Retina (tissue), 1 donor: ENCODE data around the gene CHAC1.
"Not testable (repeated sequence)": the region's sequence is repeated elsewhere in the genome, so short reads cannot be mapped to it uniquely, and the experiment has no call there.

Experiments used
- DNase-seq: peaks from one replicate; pipeline ENCODE4 v3.0.0-alpha.2; 2016

Gene CHAC1

GRCh38 chr15:40959331-40960141, 6.3 kb downstream of the CHAC1 start:
- no peak for DNase-seq

- no peak for DNase-seq
Observed at GRCh38 chr15:40960151-40960885, 7.0 kb downstream of the CHAC1 start.

GRCh38 chr15:40960925-40961324, 7.7 kb downstream of the CHAC1 start:
- no peak for DNase-seq

GRCh38 chr15:40961740-40962139, 8.5 kb downstream of the CHAC1 start:
- DNase-seq, result not testable (repeated sequence)

DNA sequence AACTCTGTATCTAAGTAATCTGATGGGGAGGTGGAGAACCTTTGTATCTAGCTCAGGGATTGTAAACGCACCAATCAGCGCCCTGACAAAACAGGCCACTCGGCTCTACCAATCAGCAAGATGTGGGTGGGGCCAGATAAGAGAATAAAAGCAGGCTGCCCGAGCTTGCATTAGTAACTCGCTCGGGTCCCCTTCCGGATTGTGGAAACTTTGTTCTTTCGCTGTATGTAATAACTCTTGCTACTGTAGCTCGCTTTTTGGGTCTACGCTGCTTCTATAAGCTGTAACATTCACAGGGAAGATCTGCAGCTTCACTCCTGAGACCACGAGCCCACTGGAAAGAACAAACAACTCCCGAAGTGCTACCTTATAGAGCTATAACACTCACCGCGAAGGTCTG, 9.0 kb downstream of the CHAC1 start:
- not testable (repeated sequence) for DNase-seq

GRCh38 chr15:40963201-40963600, 9.9 kb downstream of the CHAC1 start:
- no peak for DNase-seq

DNA sequence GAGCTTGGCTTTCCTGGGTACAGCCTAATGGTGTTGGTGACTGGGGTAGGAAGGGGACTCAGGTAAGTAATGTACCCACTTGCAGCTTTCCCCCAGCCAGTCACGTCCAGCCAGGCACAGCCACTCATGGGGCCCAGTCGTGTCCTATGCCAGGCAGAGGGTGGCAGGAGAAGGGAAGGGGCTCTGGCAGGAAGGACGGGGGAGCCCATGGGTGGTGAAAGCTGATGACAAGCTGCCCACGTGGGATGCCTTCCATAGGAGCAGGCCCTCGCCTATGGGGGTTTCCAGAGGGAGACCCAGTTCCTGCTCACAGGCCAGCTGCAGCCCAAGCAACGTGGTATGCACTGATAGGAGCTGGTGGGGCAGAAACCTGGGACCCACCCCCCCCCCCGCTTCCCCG, 10.7 kb downstream of the CHAC1 start:
- DNase-seq, result no peak

DNA sequence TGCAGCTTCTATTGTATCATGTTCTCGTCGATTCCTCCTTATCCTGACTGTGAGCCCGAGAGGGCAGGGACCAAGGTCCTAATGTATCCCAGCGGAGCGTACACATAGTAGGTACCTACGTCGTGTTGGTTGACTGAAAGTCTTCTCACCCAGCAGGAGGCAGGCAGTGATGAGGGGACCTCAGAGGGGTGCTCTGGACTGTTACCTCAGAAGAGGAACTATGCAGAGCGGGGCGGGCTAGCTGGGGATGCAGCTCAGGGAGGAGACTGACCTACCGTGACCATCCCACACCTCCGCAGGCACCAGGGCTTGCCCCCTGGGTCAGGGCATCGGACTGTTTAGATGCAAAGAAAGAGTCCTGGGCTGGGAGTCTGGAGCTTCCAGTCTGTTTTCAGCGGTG, 11.4 kb downstream of the CHAC1 start:
- DNase-seq, result no peak

GRCh38 chr15:40968290-40969085, 15.2 kb downstream of the CHAC1 start:
- peak; percentile 11 for DNase-seq

DNA sequence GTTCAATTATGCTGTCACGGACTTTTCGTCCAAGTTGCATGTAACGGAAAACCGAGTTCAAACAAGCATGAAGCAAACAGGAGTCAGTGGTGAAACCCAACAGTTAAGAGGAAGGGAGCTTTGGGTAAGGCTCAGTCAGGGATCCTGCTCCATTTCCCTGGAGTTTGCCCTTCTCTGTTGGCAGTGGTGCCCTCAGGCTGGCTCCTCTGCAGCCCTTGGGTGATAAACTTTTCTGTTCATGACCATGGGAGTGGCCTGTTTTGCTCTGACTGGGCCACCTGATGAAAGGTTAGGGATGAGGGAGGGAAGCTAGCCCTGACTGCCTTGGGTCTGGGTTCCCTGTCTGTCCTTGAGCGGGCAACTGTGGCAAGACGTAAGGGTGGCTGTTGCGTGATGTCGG, 16.1 kb downstream of the CHAC1 start:
- DNase-seq, result no peak

DNA sequence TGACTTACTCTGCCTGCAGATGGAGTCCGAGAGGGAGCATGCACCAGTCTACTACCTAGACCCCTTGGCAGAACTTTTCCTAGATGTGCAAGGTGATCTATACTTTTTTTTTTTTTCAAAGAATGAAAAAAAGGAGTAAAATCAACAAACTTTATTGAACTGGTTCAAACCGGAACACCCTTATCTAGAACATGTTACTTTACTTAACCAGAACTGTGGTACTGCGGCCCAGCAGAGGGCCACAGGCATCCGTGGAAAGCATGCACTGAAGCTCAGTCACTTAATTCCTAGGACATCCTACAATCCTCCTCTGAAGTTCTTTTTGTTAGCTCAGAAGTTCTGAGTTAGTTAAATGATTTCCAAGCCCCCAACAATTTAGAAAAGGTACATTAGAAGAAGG, 21.6 kb downstream of the CHAC1 start:
- DNase-seq, result no peak

GRCh38 chr15:40976819-40977218, 23.5 kb downstream of the CHAC1 start:
- no peak for DNase-seq

- DNase-seq, result no peak
Observed at GRCh38 chr15:40978141-40978540, 24.9 kb downstream of the CHAC1 start.

DNA sequence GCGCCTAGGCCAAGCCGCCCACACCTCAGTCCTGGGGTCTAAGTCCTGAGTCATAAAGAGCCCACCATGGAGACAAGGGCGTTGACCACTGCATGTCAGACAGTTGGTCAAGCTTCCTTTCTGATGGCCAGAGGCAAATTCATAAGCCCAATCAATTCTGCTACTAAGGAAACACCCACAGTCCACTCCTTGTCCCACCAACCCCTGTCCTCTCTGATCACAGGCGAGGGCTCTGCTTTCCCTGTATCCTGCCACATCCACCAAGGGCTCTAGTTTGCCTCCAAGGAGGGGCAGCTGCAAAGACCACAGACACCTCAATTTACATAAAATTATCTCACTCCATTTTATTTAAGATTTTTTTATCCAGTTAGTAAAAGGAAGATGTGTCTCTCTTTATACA, 25.3 kb downstream of the CHAC1 start:
- no peak for DNase-seq

- no peak for DNase-seq
Observed at GRCh38 chr15:40981186-40981585, 27.9 kb downstream of the CHAC1 start.

DNA sequence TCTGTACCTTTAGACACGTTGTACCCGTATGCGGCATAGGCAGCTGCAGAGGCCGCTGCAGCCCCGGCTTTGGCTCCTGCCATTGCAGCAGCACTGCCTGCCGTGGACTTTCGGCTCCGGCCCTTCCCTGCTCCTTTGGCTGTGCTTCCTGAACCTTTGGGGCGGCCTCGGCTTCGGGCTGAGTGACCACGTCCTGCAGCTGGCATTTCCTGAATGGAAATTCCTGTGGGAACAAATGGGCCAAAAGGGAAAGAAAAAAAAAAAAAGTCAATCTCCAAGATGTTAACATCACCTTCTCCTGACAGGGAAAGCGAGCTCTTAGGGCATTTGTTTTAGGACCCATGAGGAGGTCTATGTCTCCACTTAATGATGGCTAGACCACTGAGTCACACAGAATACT, 29.6 kb downstream of the CHAC1 start:
- no peak for DNase-seq

GRCh38 chr15:40984406-40984805, 31.1 kb downstream of the CHAC1 start:
- DNase-seq, result no peak

DNA sequence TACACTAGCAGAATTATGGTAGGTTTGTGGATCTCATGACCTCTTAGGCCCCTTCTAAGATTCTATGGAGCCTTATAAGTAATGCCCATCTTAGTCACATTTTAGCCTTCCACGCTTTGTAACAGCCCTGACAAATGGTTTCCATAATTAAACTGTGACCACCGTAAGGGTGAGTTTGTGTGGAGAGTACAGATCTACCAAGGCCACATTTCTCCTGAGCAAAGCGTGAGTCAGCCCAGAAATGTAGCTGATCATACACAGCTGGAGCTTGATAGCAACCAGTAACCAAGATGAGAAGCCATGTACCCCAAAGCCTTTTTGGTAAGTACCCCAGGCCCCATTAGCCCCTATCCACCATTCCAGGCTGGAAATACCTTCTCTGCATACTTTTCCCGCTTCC, 31.7 kb downstream of the CHAC1 start:
- no peak for DNase-seq

- DNase-seq, result no peak
Observed at GRCh38 chr15:40985541-40986330, 32.5 kb downstream of the CHAC1 start.

DNA sequence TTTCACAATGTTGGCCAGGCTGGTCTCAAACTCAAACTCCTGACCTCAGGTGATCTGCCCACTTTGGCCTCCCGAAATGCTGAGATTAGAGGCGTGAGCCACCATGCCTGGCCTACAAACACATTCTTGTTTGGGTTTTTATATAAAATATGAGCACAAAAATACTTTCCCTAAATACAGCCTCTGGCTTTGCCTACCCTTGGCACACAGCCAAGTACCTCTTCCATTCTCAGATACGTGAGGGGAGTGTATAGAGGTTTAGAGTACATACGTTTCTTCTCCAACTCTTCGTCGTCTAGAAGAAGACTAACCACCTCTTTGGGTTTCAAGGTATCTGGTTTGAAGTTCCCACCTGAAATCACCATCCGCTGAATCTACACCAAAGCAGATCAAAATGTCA, 33.5 kb downstream of the CHAC1 start:
- no peak for DNase-seq

- no peak for DNase-seq
Observed at GRCh38 chr15:40988156-40988555, 34.9 kb downstream of the CHAC1 start.

GRCh38 chr15:40990080-40990479, 36.8 kb downstream of the CHAC1 start:
- no peak for DNase-seq

DNA sequence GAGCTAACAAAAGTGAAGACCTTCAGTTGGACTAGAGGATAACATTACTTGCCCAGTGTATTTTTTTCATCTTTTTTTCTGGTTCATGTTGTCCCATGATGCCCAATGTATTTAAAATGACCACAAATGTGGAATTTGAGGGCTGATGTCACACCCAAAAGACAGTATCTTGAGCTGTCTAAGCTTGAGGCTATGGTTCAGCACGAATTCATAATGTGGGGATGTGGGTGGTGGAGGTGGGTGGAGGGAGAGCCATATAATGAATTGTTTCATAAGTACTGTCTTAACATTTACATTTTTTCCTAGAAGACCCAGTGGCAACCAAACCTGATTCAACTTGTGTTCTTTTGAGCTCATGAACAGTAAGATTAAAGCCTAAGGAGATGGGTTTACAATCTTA, 37.5 kb downstream of the CHAC1 start:
- no peak for DNase-seq
